ENCODE data around the gene TMEM255B.
"Not testable (repeated sequence)": the region's sequence is repeated elsewhere in the genome, so short reads cannot be mapped to it uniquely, and the experiment has no call there.

TMEM255B gene

DNA sequence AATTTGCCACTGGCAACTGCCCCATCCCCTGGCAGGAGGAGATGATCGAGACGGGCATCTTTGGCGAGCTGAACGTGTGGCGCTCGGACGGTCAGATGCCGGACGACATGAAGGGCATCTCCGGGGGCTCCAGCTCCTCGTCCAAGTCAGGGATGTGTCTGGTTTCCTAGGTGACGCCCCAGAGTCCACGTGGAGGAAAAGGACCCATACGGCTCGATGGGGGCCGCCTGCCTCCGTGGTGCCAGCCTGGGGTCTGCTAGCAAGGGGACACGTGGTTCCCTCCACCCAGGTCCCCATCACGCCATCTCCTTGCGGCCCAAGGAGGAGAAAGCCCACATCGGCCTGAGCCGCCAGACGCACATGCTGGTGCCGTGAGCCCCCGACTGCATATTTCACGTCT, 23.8 kb upstream of the TMEM255B start:
- no peak for DNase-seq

DNA sequence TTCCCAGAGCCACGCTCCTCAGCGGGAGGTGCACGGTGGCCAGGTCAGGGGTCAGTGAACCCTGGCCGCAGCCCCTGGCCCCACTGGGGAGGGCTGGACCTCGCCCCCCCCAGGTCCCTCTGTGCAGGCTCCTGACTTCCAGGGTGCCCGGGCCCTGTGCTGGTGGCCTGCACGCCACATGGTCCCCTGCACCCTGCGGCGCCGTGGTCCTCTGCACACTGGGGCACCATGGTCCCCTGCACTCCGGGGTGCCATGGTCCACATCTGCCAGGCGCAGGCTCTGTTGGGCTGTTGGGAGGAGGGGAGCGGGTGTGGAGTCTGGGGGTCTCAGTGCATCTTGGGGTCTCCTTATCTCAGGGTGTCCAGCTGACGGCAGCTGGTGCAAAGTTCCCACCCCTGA, 23.3 kb upstream of the TMEM255B start:
- no peak for DNase-seq

DNA sequence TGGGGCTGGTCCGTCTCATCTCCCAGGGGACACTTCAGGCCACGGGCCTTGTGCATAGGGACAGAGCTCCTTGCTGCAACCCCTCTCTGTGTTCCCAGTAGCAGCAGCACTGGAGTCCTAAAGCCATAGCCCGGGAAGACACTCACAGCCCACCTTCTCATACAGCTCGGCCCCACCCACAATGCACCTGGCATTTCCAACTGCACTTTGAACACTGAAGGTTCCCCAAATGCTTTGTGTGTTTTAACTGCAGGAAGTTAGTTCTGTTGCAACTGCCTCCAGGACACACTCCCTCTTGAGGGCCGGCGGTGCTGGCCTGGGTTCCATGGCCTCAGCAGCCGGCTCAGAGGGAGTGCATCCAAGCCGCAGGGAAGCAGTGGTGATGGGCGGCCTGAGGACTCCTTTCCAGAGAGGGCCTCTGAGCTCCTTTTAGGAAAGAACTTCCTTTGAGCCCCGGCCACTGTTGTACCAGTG, 22.7 kb upstream of the TMEM255B start:
- DNase-seq, result no peak

DNA sequence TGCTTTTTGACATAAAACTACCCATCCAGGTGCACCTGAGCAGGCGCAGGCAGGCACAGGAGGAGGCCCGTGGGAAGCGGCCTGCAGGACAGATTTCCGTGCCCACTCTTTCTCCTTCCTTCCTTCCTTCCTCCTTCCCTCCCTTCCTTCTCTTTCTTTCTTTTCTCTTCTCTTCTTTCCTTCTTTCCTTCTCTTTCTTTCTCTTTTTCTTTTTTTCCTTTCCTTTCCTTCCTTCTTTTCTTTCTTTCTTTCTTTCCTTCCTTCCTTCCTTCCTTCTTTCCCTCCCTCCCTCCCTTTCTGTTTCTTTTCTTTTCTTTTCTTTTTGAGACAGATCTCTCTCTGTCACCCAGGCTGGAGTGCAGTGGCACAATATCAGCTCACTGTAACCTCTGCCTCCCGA, 21.2 kb upstream of the TMEM255B start:
- DNase-seq, result no peak

DNA sequence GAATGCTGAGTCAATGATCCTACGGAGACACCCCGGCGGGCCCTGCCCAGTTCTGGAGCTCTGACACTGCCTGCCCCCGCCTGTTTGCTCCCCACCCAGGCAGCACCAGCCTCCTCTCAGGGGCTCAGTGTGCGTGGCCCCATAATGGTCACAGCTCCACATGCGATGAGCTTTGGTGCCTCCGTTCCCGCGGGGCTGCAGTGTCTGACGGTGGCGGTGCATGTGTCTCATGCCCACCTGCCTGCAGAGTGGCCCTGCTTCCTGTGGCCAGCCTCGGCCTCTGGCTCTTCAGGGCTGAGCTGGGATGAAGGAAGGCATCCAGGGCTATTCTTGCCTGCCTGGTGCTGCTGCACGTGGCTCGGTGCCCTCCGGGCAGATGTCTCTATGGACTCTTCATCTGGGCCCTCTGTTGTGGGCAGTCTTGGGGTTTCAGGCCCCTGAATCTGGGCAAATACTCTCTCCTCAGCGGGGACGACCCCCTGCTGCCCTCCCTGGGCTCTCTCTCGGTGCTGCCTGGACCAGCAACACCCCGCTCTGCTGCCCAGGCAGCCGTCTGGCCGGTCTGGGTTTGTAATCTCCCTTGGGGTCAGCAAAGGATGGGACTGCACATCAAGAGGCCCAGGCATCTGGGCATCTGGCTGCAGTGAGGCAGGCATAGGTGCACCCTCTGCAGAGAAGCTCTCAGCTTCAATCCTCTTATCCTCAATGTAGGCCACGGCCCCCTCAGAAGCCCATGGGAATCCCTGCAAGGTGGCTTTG, 19.3 kb upstream of the TMEM255B start:
- DNase-seq, result no peak

DNA sequence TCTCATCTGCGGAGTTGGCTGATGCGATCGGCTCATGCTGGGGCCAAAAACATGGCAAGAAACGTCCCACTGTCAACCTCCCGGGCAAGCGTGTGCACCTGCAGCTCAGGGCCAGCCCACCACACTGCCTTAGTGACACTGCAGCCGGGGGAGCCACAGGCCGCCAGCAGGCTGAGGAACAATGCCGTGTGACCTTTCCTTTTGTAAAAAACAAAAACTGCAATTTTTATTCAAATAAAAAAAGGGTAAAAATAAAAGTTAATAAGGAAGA, 18.8 kb upstream of the TMEM255B start:
- no peak for DNase-seq

- DNase-seq, result no peak
Measured at GRCh38 chr13:113740661-113741060, 18.4 kb upstream of the TMEM255B start.

DNA sequence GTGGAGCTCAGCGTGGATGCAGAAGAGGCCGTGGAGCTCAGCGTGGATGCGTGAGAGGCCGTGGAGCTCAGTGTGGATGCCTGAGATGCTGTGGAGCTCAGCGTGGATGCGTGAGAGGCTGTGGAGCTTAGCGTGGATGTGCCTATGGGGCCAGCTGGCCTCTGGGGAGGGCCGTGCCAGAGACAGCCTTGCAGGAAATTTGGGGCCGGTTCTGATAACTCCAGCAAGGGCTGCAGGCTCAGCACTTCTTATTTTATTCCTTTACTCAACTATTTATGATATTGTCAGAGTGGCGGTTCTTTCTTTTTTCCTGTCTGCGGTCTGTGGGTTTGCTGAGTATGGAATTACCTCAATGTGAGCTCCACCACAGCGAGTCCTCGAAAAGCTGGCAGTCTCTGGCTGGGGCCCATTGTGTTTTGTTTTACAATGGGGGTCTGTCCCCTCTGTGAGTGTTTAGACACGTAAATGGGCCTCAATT, 17.8 kb upstream of the TMEM255B start:
- no peak for DNase-seq

DNA sequence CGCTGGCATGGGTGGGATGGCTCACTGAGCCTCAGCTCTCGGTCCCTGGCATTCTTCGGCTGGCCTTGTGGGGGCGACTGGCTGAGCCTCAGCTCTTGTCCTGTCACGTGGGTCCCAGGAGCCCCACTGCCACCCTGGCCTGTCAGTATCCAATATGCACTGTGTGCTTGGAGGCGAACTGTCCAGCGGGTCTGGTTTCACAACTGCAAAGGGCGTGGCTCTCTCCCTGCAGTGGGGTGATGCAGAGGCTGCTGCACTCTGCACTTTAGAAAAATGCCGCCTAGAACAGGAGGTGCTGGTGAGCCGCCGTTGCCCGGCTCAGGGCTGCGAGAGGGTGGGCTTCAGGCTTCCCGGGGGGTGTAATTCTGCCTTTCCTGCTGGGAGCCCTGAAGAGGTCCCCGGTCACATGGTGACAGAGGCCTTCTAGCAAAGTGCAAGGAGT, 17.0 kb upstream of the TMEM255B start:
- no peak for DNase-seq

GRCh38 chr13:113742445-113743120, 16.4 kb upstream of the TMEM255B start:
- no peak for DNase-seq

GRCh38 chr13:113743366-113744195, 15.4 kb upstream of the TMEM255B start:
- no peak for DNase-seq

DNA sequence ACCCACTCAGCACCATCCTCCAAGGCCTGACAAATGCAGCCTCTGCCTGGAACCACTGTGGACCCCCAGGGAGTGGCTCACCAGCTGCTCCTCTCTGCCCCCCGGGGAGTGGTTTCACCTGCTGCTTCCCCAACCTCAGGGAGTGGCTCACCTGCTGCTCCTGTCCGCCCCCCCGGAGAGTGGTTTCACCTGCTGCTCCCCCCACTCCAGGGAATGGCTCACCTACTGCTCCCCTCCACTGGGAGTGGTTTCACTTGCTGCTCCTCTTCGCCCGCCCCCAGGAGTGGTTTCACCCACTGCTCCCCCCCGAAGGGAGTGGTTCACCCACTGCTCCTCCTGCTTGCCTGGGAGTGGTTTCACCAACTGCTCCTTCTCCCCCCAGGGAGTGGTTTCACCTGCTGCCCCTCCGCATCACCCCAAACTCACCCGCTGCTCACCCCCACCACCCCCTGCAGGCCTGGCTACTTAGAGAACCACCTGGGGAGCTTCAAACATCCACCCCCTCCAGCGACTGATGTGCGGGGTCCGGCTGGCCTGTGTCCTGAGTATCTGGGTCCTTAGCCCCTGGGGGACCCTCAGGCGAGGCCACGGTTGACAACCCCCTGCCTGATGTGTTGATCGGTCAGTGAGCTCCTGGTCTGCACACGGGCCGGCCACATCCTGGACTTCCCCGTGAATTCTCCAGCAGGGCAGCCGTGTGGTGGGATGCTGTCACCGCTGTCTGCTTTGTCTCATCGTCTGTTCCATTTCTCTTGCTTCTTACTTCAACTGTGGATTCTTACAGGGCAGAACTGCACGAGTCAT, 14.6 kb upstream of the TMEM255B start:
- no peak for DNase-seq

DNA sequence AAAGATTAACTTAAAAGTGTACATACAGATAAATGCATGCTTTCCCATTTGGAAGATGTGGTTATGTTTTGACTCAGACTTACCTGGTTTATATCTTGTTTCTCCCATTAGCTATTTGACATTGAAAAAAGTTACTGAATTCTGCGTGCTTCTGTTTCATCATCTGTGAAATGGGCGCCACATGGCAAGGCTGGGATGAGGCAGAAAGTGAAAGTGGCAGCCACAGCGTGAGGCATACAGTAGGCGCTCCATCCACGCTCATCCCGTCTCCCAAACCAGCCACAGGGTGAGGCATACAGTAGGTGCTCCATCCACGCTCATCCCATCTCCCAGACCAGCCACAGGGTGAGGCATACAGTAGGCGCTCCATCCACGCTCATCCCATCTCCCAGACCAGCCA, 14.0 kb upstream of the TMEM255B start:
- no peak for DNase-seq

DNA sequence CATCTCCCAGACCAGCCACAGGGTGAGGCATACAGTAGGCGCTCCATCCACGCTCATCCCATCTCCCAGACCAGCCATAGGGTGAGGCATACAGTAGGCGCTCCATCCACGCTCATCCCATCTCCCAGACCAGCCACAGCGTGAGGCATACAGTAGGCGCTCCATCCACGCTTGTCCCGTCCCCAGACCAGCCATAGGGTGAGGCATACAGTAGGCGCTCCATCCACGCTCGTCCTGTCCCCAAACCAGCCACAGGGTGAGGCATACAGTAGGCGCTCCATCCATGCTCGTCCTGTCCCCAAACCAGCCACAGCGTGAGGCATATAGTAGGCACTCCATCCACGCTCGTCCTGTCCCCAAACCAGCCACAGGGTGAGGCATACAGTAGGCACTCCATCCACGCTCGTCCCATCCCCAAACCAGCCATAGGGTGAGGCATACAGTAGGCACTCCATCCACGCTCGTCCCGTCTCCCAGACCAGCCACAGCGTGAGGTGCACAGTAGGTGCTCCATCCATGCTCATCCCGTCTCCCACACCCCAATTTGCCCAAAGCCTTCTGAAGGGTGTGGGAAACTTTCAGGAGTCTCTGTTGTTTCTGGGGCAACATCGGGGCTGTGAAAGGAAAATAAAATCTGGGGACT, 13.4 kb upstream of the TMEM255B start:
- not testable (repeated sequence) for DNase-seq

DNA sequence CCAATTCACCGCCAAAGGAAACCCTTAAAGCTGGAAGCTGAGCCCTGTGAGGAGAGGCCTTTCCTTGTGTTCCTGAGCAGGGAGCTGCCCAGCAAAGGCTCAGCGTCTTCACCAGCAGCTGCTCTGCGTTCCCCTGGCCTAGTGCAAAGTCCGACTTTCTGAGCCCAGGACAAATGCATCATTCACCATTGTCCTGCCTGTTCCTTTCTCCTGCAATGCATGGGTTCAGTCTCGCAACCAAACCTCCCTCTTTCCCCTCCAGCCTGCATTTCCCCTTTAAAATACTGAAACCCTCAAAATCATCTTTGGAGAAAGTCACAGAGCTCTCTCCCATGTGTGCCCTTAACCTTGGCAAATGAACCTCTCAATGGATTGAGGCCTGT, 12.9 kb upstream of the TMEM255B start:
- DNase-seq, result no peak

- DNase-seq, result no peak
Measured at GRCh38 chr13:113746671-113747070, 12.4 kb upstream of the TMEM255B start.

DNA sequence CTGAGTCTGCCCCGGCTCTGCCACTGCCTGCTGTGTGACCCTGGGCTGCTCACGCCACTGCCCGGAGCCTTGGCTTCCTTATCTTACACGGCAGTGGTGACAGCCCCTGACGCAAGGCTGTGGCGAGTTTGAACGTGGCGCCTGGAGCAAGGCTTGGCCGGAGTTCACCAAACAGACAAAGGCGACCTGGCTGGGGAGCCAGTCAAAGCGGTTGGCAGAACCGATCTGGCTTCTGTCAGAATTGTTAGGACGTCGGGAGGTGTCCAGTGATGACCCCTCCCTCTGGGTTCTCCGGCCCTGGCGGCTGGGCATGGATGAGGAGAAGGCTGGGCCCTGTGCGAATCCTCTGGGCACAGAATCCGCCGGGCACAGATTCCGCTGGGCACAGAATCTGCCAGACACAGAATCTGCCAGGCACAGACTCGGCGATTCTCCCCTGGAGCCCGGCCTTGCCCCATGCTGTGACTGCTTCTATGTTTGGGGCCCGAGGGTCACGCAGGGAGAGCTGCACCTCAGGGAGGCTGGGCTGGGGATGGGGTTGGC, 11.7 kb upstream of the TMEM255B start:
- DNase-seq, result no peak

GRCh38 chr13:113748101-113748861, 10.7 kb upstream of the TMEM255B start:
- no peak for DNase-seq

GRCh38 chr13:113748862-113749451, 10.1 kb upstream of the TMEM255B start:
- no peak for DNase-seq

GRCh38 chr13:113749507-113749906, 9.5 kb upstream of the TMEM255B start:
- no peak for DNase-seq

- no peak for DNase-seq
Measured at GRCh38 chr13:113749967-113750366, 9.1 kb upstream of the TMEM255B start.
